RWPE1 (cell line): ENCODE data around the gene THSD4.

Experiments used
- CTCF ChIA-PET: fragments of 350-600 bp; sonication (Branson Sonifier 250); formaldehyde crosslinking; extraction: SDS; loops from one replicate; lab custom pipeline; 2021; lab: Yijun Ruan, JAX
- POLR2A ChIA-PET: fragments of 400-600 bp; formaldehyde crosslinking; extraction: SDS; loops from one replicate; lab custom pipeline; 2020; ENCODE audit warnings: antibody characterized with exemption; ENCODE audit not compliant: low non-redundant PET; lab: Yijun Ruan, JAX
- DNase-seq: peaks from one replicate; pipeline ENCODE4 v3.0.0; 2012; ENCODE audit warnings: low spot score
- H3K27ac ChIP-seq: fragments of 450-650 bp; 2 replicates; pipeline ENCODE4 v1.5.1; 2017
- CTCF ChIP-seq: fragments of 450-650 bp; conservative IDR thresholded peaks from 2 replicates; pipeline ENCODE4 v1.5.1; 2017; ENCODE audit warnings: low read depth, mild to moderate bottlenecking

The THSD4 gene

GRCh38 chr15:71185706-71186105, 70.4 kb downstream of the THSD4 start:
- no peak for DNase-seq
- POLR2A ChIA-PET, result no interaction called here
- H3K27ac ChIP-seq, result no peak overlapping the region
- CTCF ChIA-PET, result no interaction called here
- TF ChIP-seq CTCF, result no peak

- no peak for TF ChIP-seq CTCF
- CTCF ChIA-PET, result interaction anchor here (0.6 kb wide), 1 partner anchor 134 kb away, joined by 3 read pairs; no protein-coding TSS in a partner anchor
- no peak overlapping the region for H3K27ac ChIP-seq
- DNase-seq, result no peak
- POLR2A ChIA-PET, result no interaction called here
These were observed 71.0 kb downstream of the THSD4 start for GRCh38 chr15:71186267-71186666.

DNA sequence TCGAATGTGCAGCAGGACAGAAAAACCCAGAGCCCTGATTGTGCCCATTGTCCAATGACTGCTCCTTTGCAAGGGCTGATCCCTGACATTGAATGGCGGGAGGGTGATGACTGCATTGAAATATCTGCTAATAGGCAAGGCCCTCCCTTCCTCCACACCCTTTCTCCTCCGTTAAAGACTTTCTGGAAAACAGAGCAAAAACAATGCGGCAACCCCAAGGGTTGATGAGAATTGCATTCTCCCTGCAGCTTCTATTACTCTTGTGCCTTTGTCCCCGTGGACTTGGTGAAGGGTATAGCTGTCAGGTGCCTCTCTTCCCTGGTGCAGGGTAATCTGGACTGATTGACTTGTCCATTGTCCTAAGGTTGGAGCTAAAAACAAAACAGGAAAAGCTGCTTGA, 71.8 kb downstream of the THSD4 start:
- no peak overlapping the region for H3K27ac ChIP-seq
- ChIA-PET CTCF (no interaction called here), POLR2A (no interaction called here)
- no peak for DNase-seq
- no peak for TF ChIP-seq CTCF

GRCh38 chr15:71187526-71187925, 72.3 kb downstream of the THSD4 start:
- DNase-seq, result no peak
- TF ChIP-seq CTCF, result no peak
- POLR2A ChIA-PET, result no interaction called here
- CTCF ChIA-PET, result no interaction called here
- no peak overlapping the region for H3K27ac ChIP-seq

GRCh38 chr15:71189718-71190117, 74.4 kb downstream of the THSD4 start:
- H3K27ac ChIP-seq, result no peak overlapping the region
- CTCF ChIA-PET, result interaction anchor here (0.6 kb wide), 1 partner anchor 15 kb away, joined by 4 read pairs; no protein-coding TSS in a partner anchor
- TF ChIP-seq CTCF, result no peak
- no peak for DNase-seq
- POLR2A ChIA-PET, result no interaction called here

DNA sequence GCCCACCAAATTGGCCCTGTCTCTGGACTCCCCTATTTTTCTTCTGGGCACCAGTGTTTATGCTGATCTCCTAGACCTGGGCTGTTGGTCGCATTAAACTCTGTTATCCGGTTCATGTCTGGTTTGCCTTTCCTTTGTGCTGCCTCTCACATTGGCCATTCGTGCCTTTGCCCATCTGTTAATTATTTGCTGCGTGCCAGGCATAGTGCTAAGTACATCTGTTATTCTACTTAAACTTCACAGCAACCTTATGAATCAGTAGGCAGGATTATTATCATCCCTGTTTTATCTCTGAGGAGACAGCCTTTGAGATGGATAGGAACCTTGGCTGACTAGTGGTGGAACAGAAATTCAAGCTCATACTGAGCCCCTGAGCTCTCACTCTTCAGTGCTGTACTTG, 76.0 kb downstream of the THSD4 start:
- ChIA-PET POLR2A (no interaction called here), CTCF (no interaction called here)
- no peak for DNase-seq
- no peak overlapping the region for H3K27ac ChIP-seq
- TF ChIP-seq CTCF, result no peak

- H3K27ac ChIP-seq, result no peak overlapping the region
- ChIA-PET CTCF (no interaction called here), POLR2A (no interaction called here)
- DNase-seq, result no peak
- TF ChIP-seq CTCF, result no peak
These were observed 77.5 kb downstream of the THSD4 start for GRCh38 chr15:71192816-71193215.
